Astrocyte of the cerebellum (primary cell): ENCODE results near the gene FCSK.

Experiments used
- DNase-seq: peaks from one replicate; pipeline ENCODE4 v3.0.0-alpha.2; 2011; ENCODE audit warnings: low read depth
- H3K4me3 ChIP-seq: 2 replicates; pipeline ENCODE4 v1.5.1; 2011; ENCODE audit warnings: mild to moderate bottlenecking, low read depth, low read length, moderate library complexity
- CTCF ChIP-seq: IDR thresholded peaks from 2 replicates; pipeline ENCODE4 v1.5.1; 2012; ENCODE audit warnings: low read length, low read depth, moderate library complexity, mild to moderate bottlenecking; ENCODE audit errors: missing control alignments
- in situ Hi-C: cut with HindIII; loops from 2 replicates; pipeline ENCODE4 v1.10.0; 2017; ENCODE audit warnings: low sequenced_read_pairs

The FCSK gene

GRCh38 chr16:70481929-70482536 is 27.6 kb downstream of the FCSK start:
- no peak for TF ChIP-seq CTCF
- H3K4me3 ChIP-seq = no peak overlapping the region
- no peak for DNase-seq
- in situ Hi-C loops = no loop called here

- H3K4me3 ChIP-seq = no peak overlapping the region
- in situ Hi-C loops = no loop called here
- no peak for DNase-seq
- TF ChIP-seq CTCF = no peak
These were observed 28.2 kb downstream of the FCSK start for GRCh38 chr16:70482624-70483023.

GRCh38 chr16:70483426-70483825 is 29.0 kb downstream of the FCSK start:
- no peak overlapping the region for H3K4me3 ChIP-seq
- no peak for TF ChIP-seq CTCF
- in situ Hi-C loops = no loop called here
- DNase-seq = no peak

GRCh38 chr16:70484867-70485266 is 30.5 kb downstream of the FCSK start:
- in situ Hi-C loops = no loop called here
- no peak for DNase-seq
- no peak for TF ChIP-seq CTCF
- H3K4me3 ChIP-seq = no peak overlapping the region

- in situ Hi-C loops = no loop called here
These were observed 35.9 kb downstream of the FCSK start for GRCh38 chr16:70490261-70490660.

GRCh38 chr16:70493802-70494201 is 39.4 kb downstream of the FCSK start:
- no peak overlapping the region for H3K4me3 ChIP-seq
- TF ChIP-seq CTCF = no peak
- in situ Hi-C loops = no loop called here
- DNase-seq = no peak

More at GRCh38 chr16:70490261-70490660, 35.9 kb downstream of the FCSK start:
- DNase-seq = no peak
- TF ChIP-seq CTCF = no peak
- no peak overlapping the region for H3K4me3 ChIP-seq
